ENCODE data around the gene SIGLEC5. TPM values are rescaled to one million over a fixed set of nuclear protein-coding genes. Genes with fewer than 3 reads are reported as not detected.
"Not testable (repeated sequence)": the region's sequence is repeated elsewhere in the genome, so short reads cannot be mapped to it uniquely, and the experiment has no call there.

The SIGLEC5 gene
- total RNA-seq, 4 donors from 2014 or later, result 0.72 to 0.76 TPM; not detected in 2

DNA sequence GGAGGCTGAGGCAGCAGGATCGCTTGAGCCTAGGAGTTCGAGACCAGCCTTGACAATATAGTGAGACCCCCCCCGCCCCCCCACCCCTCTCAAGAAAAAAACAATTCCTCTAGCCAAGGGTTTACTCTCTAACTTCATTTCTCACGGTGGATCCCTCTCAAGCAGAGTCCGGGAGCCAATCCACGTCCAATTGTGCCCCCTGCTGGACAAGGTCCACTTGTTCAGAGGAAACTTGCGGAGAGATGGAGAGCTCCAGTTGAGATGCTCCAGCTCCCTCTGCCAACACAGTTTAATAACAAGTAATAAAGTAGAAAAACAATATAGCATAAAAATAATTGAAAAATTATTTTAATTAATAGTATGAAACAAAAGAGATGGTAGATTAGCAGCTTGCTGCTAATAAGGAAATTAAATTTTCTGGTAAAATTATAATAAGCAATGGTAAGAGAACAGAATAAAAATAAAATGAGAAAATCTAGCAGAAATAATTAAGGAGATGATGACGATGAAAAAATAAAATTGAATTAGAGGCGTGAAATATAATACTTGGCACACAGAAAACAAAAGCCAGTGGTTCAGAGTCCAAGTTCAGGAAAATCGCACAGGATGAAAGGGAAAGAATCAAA is 30.9 kb upstream of the SIGLEC5 start:
- DNase-seq (ENCODE audit: low spot score in 2 of 2), result peak in 1 of 2 donors; percentile 47
- TF ChIP-seq, protein P1, sequence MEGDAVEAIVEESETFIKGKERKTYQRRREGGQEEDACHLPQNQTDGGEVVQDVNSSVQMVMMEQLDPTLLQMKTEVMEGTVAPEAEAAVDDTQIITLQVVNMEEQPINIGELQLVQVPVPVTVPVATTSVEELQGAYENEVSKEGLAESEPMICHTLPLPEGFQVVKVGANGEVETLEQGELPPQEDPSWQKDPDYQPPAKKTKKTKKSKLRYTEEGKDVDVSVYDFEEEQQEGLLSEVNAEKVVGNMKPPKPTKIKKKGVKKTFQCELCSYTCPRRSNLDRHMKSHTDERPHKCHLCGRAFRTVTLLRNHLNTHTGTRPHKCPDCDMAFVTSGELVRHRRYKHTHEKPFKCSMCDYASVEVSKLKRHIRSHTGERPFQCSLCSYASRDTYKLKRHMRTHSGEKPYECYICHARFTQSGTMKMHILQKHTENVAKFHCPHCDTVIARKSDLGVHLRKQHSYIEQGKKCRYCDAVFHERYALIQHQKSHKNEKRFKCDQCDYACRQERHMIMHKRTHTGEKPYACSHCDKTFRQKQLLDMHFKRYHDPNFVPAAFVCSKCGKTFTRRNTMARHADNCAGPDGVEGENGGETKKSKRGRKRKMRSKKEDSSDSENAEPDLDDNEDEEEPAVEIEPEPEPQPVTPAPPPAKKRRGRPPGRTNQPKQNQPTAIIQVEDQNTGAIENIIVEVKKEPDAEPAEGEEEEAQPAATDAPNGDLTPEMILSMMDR (IDR thresholded peaks at IDR 0.05), result no peak
- no peak for TF ChIP-seq POLR2A (IDR thresholded peaks at IDR 0.05)
- WGBS, 2 donors, result 9 to 13% methylated on average over 10 of the region's 10 CpGs
- intact Hi-C loops (cut with DNase I; ENCODE audit: low total_unique reads), result no loop called here
- no peak overlapping the region for H3K4me3 ChIP-seq (ENCODE audit: low read depth, poor library complexity, severe bottlenecking)

DNA sequence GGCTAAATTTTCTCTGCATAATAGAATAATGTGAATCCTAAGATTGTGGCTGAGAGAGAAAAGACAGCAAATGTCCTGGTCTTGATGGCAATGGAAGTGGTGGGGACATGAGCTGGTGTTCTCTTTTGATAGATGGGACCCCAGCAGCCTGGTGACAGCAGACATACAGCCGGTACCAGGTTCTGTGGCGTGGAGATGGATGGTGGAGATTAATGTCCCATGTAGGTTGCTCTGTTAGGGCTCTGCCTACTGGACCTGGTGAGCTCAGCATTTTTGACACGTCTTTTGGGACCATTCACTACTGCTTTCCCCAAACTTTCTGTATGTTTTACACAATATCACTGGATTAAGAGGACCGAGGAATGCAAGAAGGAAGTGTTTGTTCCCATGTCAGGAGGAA is 24.6 kb upstream of the SIGLEC5 start:
- no peak overlapping the region for H3K4me3 ChIP-seq (ENCODE audit: low read depth, poor library complexity, severe bottlenecking)
- intact Hi-C loops (cut with DNase I; ENCODE audit: low total_unique reads), result no loop called here
- TF ChIP-seq, protein P1 (IDR thresholded peaks at IDR 0.05), result no peak
- no peak for TF ChIP-seq POLR2A (IDR thresholded peaks at IDR 0.05)
- DNase-seq (ENCODE audit: low spot score in 2 of 2), result no peak
- 60 to 64% methylated on average over 4 of the region's 4 CpGs for WGBS, 2 donors

DNA sequence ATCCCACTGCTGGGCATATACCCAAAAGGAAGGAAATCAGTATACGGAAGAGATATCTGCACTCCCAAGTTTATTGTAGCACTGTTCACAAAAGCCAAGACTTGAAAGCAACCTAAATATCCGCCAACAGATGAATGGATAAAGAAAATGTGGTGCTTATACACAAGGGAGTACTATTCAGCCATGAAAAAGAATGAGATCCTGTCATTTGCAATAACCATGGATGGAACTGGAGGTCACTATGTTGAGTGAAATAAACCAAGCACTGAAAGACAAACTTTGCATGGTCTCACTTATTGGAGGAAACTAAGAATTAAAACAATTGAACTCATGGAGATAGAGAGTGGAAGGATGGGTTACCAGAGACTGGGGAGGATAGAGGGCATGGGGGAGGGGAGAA is 23.0 kb upstream of the SIGLEC5 start:
- TF ChIP-seq, protein P1 (IDR thresholded peaks at IDR 0.05), result no peak
- no peak for DNase-seq (ENCODE audit: low spot score in 2 of 2)
- H3K4me3 ChIP-seq (ENCODE audit: low read depth, poor library complexity, severe bottlenecking), result no peak overlapping the region
- intact Hi-C loops (cut with DNase I; ENCODE audit: low total_unique reads), result no loop called here
- WGBS, 2 donors, result 24 to 39% methylated on average over 2 of the region's 2 CpGs

DNA sequence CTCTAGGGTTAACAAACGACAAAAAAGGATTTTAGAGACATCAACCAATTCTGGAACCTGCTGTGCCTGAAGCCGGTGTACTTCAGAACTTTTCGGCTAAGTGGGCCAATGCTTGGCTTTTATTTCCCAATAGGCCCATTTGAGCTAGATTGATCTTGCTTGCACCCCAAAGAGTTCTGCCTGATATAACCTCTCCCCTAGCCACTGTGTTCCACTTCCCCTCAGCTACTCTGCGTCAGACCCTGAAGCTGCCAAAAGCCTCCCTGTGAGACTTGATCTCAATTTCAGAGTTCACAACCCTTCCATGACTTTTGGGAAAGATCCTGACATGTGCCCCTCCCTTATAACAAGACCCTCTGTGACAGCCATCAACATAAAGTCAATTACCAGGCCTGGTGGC is 22.1 kb upstream of the SIGLEC5 start:
- DNase-seq (ENCODE audit: low spot score in 2 of 2), result no peak
- intact Hi-C loops (cut with DNase I; ENCODE audit: low total_unique reads), result no loop called here
- 70 to 73% methylated on average over 4 of the region's 4 CpGs for WGBS, 2 donors
- H3K4me3 ChIP-seq (ENCODE audit: low read depth, poor library complexity, severe bottlenecking), result no peak overlapping the region
- TF ChIP-seq, protein P1 (IDR thresholded peaks at IDR 0.05), result no peak
- TF ChIP-seq POLR2A (IDR thresholded peaks at IDR 0.05), result no peak

DNA sequence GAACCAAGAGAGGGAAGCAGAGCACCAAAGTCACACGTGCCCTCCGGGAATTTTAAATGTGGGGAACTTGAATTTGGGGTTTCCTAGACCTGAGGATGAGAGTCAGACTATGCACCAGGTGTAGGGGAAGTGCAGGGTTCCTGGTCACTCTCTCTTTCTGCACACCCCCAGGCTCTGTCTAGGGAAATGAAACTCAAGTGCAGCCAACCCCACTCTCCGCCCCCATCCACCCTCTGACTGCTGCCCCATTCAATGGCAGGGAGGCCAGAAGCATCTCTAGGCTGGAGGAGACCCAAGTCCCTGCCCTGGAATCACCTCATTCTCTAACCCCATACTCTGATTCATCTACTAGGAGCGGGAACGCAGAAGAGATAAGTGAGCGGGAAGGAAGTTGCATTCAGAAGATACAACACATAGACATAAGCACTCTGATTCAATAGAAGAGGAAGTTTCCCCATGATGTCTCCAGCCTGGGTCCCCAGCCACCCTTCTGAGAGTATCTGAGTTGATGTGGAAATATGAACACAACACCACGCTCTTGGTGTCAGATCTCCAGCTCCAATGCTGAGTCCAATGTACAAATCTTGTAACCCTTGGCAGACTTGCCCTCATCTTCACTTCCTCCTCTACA is 21.1 kb upstream of the SIGLEC5 start:
- TF ChIP-seq, protein P1 (IDR thresholded peaks at IDR 0.05), result no peak
- TF ChIP-seq POLR2A (IDR thresholded peaks at IDR 0.05), result no peak
- no peak overlapping the region for H3K4me3 ChIP-seq (ENCODE audit: low read depth, poor library complexity, severe bottlenecking)
- WGBS, 2 donors, result 72 to 74% methylated on average over 7 of the region's 7 CpGs
- DNase-seq (ENCODE audit: low spot score in 2 of 2), result no peak
- intact Hi-C loops (cut with DNase I; ENCODE audit: low total_unique reads), result no loop called here

DNA sequence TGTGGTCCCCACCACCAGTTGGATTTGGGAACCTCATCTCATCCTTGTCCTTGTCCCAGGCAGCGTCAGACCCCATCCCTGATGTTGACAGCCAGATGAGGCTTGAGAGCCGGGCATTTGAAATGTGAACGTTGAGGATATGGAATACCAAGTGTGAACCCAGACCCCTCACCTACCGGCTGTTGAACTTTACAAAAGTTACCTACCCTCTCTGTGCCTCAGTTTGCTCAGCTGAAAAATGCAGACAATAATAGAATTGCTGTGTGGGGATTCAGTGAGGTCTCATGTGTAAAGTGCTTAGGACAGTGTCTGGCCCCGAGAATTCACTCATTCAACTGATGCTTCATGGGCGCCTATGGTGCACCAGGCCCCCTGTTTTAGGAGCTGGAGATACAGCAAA is 17.1 kb upstream of the SIGLEC5 start:
- TF ChIP-seq POLR2A (IDR thresholded peaks at IDR 0.05), result no peak
- TF ChIP-seq, protein P1 (IDR thresholded peaks at IDR 0.05), result no peak
- no peak for DNase-seq (ENCODE audit: low spot score in 2 of 2)
- no peak overlapping the region for H3K4me3 ChIP-seq (ENCODE audit: low read depth, poor library complexity, severe bottlenecking)
- 87 to 94% methylated on average over 6 of the region's 6 CpGs for WGBS, 2 donors
- intact Hi-C loops (cut with DNase I; ENCODE audit: low total_unique reads), result no loop called here

DNA sequence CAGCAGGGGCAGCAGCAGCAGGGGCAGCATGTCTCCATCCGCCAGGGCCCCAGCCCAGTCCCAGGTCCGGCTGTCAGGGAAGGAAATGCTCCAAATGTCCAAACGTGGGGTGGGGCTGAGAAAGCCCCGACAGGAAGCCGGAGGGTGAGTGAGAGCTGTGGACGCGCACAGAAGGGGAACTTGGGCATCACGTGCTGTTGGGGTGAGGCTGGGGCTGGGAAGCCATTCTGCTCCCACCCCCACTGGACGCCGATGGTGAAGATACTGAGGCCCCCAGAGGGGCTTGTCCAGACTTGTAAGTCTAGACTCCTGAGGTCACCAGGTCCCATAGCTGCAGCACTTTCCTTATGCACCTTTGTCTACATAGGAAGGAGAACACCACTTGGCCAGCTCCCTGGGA is 16.5 kb upstream of the SIGLEC5 start, which contains the start of gene SIGLEC14:
SIGLEC14 (minus strand) TSS at position 96 of the 400 bp plus-strand sequence; CDS start at position 30, 66 bp downstream.
- 7 to 19% methylated on average over 2 to 5 of the region's 10 CpGs for WGBS, 2 donors
- DNase-seq (ENCODE audit: low spot score in 2 of 2); intact Hi-C loops (cut with DNase I; ENCODE audit: low total_unique reads); H3K4me3 ChIP-seq (ENCODE audit: low read depth, poor library complexity, severe bottlenecking): not testable (repeated sequence)

Data from lower leg skin (tissue), 4 donors.